Trophoblast cell (in vitro differentiated cells and primary cell): ENCODE measurements around the gene FKTN. TPM values are rescaled to one million over a fixed set of nuclear protein-coding genes. Genes with fewer than 3 reads are reported as not detected.
A peak's percentile ranks its signal among the peaks of the same experiment; 100 is the strongest.

Experiments used
- DNase-seq, 2 donors: peaks; one replicate each; pipeline ENCODE4 v3.0.0-alpha.2; 2016
- H2AFZ ChIP-seq: 2 replicates; pipeline ENCODE4 v1.6.1; 2013; ENCODE audit warnings: low read length, moderate library complexity, mild to moderate bottlenecking; ENCODE audit not compliant: insufficient read depth, poor library complexity
- H2AK5ac ChIP-seq: 2 replicates; pipeline ENCODE4 v1.6.1; 2013; ENCODE audit warnings: mild to moderate bottlenecking, low read length
- H2BK120ac ChIP-seq: 2 replicates; pipeline ENCODE4 v1.6.1; 2013; ENCODE audit warnings: low read length, mild to moderate bottlenecking, moderate library complexity; ENCODE audit not compliant: insufficient read depth, poor library complexity
- H2BK12ac ChIP-seq: 2 replicates; pipeline ENCODE4 v1.6.1; 2013; ENCODE audit warnings: mild to moderate bottlenecking, low read length, moderate library complexity
- H2BK5ac ChIP-seq: 2 replicates; pipeline ENCODE4 v1.6.1; 2013; ENCODE audit warnings: low read length, low read depth, moderate library complexity, mild to moderate bottlenecking; ENCODE audit not compliant: poor library complexity
- H3K14ac ChIP-seq: 2 replicates; pipeline ENCODE4 v1.6.1; 2013; ENCODE audit warnings: mild to moderate bottlenecking, low read length
- H3K18ac ChIP-seq: 2 replicates; pipeline ENCODE4 v1.6.1; 2013; ENCODE audit warnings: mild to moderate bottlenecking, low read length
- H3K23ac ChIP-seq: 2 replicates; pipeline ENCODE4 v1.6.1; 2013; ENCODE audit warnings: low read length
- H3K27ac ChIP-seq: 2 replicates; pipeline ENCODE4 v1.5.1; 2013; ENCODE audit warnings: low read depth, mild to moderate bottlenecking, inconsistent platforms, low read length, moderate library complexity
- H3K27me3 ChIP-seq: 2 replicates; pipeline ENCODE4 v1.6.1; 2013; ENCODE audit warnings: inconsistent platforms, mild to moderate bottlenecking, low read length, moderate library complexity; ENCODE audit not compliant: insufficient read depth
- H3K36me3 ChIP-seq, 2 experiments: 1 replicate in 1 of 2; 2 replicates in 1 of 2; pipeline ENCODE4 v1.6.1; 2013; ENCODE audit warnings: low read length in 2 of 2, mild to moderate bottlenecking in 2 of 2, moderate library complexity in 1 of 2; ENCODE audit not compliant: insufficient read depth in 2 of 2, control insufficient read depth in 1 of 2
- H3K4ac ChIP-seq: 2 replicates; pipeline ENCODE4 v1.6.1; 2013; ENCODE audit warnings: low read depth, mild to moderate bottlenecking, low read length, moderate library complexity
- H3K4me1 ChIP-seq, 2 experiments: 1 replicate in 1 of 2; 2 replicates in 1 of 2; pipeline ENCODE4 v1.6.1; 2013; ENCODE audit warnings: low read length in 2 of 2, mild to moderate bottlenecking in 2 of 2, moderate library complexity in 1 of 2; ENCODE audit not compliant: insufficient read depth in 2 of 2, control insufficient read depth in 1 of 2
- H3K4me2 ChIP-seq: 2 replicates; pipeline ENCODE4 v1.6.1; 2013; ENCODE audit warnings: inconsistent platforms, mild to moderate bottlenecking, low read length, moderate library complexity
- H3K4me3 ChIP-seq: 2 replicates; pipeline ENCODE4 v1.5.1; 2013; ENCODE audit warnings: mild to moderate bottlenecking, low read depth, low read length, inconsistent platforms
- H3K79me1 ChIP-seq: one replicate; pipeline ENCODE4 v1.6.1; 2013; ENCODE audit warnings: low read length
- H3K79me2 ChIP-seq: 2 replicates; pipeline ENCODE4 v1.6.1; 2013; ENCODE audit warnings: low read length, mild to moderate bottlenecking; ENCODE audit not compliant: control insufficient read depth, insufficient read depth, poor library complexity
- H3K9ac ChIP-seq: 2 replicates; pipeline ENCODE4 v1.6.1; 2013; ENCODE audit warnings: mild to moderate bottlenecking, low read length
- H3K9me3 ChIP-seq: 2 replicates; pipeline ENCODE4 v1.6.1; 2013; ENCODE audit warnings: low read depth, mild to moderate bottlenecking, control low read depth, inconsistent platforms, low read length; ENCODE audit not compliant: insufficient read depth
- H4K12ac ChIP-seq: 2 replicates; pipeline ENCODE4 v1.6.1; 2013; ENCODE audit warnings: low read depth, mild to moderate bottlenecking, low read length, moderate library complexity
- H4K8ac ChIP-seq: 2 replicates; pipeline ENCODE4 v1.6.1; 2013; ENCODE audit warnings: low read depth, mild to moderate bottlenecking, low read length, moderate library complexity
- H4K91ac ChIP-seq: one replicate; pipeline ENCODE4 v1.6.1; 2013; ENCODE audit warnings: low read depth, mild to moderate bottlenecking, low read length, moderate library complexity
- WGBS: extraction: QIAGEN DNeasy Blood & Tissue Kit; methylation state at CpG from one replicate; pipeline ENCODE4 v1.1.7; 2013; ENCODE audit warnings: missing lambda C conversion rate; ENCODE audit not compliant: insufficient read length, insufficient coverage; ENCODE audit errors: extremely low coverage; 5-methylcytosine and 5-hydroxymethylcytosine counted together
- polyA plus RNA-seq: library from polyadenylated mRNA; stranded (reverse); fragments of 200-250 nt; gene quantifications from 2 replicates; pipeline ENCODE4 v1.2.3, GENCODE V29; 2013

The FKTN gene
- polyA plus RNA-seq: 8.8 and 10.6 TPM in 2 replicates

DNA sequence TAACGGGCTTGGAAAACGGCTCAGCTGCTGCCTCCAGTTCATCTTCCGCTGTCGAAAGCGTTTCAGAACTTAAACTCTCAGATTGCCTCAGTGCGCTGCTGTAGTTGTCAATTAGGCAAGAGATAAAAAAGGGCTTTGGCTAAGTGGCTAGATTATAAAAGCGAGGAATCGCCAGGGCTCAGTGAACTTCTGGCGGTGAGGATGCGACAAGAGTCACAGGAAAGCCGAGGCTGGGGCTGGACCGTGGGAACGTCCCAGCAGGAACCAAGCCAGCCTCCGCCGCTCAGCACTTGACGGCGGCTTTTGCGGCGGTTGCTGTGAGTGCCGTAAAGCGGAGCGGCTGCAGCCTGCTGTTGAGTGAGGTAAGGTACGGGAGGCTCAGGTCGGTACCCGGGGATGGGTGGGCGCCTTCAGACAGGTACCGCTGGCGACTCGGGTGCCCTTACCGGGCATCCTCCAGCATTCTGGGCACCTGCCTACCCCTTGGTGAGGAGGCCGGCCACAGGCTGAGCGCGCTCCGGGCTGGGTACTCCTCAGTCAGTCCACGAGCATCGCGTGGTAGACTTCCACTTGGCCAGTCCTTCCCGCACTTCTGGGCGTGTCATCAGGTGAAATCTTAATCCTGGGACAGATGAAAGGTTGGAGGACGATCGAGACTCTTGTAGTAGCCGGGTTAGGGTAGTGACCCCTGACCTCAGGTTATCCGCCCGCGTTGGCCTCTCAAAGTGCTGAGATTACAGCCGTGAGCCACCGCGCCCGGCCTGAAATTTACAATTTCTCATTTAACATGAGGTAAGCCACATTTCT, at the start of gene FKTN:
FKTN (plus strand) TSS at position 328 of the 807 bp plus-strand sequence. CDS start 16,902 bp downstream, outside the sequence.
- Histone ChIP-seq H3K4me2 (peak within 1 kb of the TSS; percentile 98), H4K91ac (peak within 1 kb of the TSS; percentile 31), H3K79me2 (no peaks in the 10 kb centered on the region), H3K4me1 (peaks cover 0 to 2% of the 10 kb centered on the region in 2 experiments), H3K27ac (no peak within 1 kb of the TSS), H3K4ac (peak within 1 kb of the TSS; percentile 1), H3K27me3 (no peaks in the 10 kb centered on the region), H3K36me3 (peaks cover 0 to 2% of the 10 kb centered on the region in 2 experiments), H3K23ac (no peak within 1 kb of the TSS), H2BK12ac (no peak within 1 kb of the TSS), H2AK5ac (no peak within 1 kb of the TSS), H4K12ac (peak within 1 kb of the TSS; percentile 75), H3K9ac (peak within 1 kb of the TSS; percentile 64), H3K4me3 (peak within 1 kb of the TSS; percentile 96), H3K9me3 (peaks cover 2% of the 10 kb centered on the region), H2AFZ (peak within 1 kb of the TSS; percentile 57), H3K18ac (no peak within 1 kb of the TSS), H3K79me1 (no peaks in the 10 kb centered on the region), H3K14ac (peak within 1 kb of the TSS; percentile 26), H2BK5ac (no peak within 1 kb of the TSS), H2BK120ac (no peak within 1 kb of the TSS), H4K8ac (peak within 1 kb of the TSS; percentile 89)
- no CpG with 5 or more reads among the region's 49 CpGs for WGBS
- DNase-seq: peak; percentile 87 to 88

DNA sequence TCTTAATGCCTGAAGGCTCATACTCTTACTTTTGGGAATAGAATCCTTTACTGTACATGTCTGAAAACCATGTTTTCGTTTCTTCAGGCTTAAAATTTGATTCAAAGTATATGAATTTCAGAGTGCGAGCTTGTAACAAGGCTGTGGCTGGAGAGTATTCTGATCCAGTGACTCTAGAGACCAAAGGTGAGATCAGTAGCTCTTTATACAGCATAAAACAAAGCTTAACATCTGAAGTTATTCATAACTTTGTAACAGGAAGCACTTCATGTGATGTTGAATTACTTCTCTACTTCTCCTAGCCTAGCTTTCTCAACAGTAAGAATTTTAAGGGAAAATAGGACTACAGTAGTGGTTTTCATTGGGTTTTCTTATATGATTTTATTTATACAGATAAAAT, 49.4 kb upstream of the FKTN start:
- no peaks in the 10 kb centered on the region for H3K9me3 ChIP-seq
- no peak overlapping the region for H3K4me2 ChIP-seq
- no peaks in the 10 kb centered on the region for H3K36me3 ChIP-seq

DNA sequence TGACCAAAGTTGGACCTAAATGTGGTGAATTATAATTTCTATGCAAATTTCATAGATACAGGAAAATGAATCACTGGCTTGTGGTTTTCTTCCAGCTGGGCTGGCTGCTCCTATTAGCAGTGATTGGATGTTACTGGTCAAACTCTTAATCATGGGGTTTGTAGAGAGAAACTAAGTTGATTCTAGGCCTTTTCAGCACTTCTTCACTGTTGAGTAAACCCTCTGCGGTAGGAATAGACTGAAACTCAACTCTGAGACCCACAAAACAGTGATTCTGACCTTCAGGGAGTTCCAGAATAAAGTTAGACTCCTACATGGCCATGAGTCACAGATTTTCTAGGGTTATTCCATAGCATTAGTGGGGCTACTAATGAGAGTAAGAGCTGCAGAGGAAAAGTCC, 47.9 kb upstream of the FKTN start:
- DNase-seq: no peak
- no peak overlapping the region for H3K18ac ChIP-seq
- H2BK120ac ChIP-seq: no peak overlapping the region
- no peak overlapping the region for H3K23ac ChIP-seq
- H3K9me3 ChIP-seq: no peaks in the 10 kb centered on the region
- no peak overlapping the region for H3K4me2 ChIP-seq
- H3K4me3 ChIP-seq: no peak overlapping the region
- H3K27ac ChIP-seq: no peak overlapping the region
- H2AFZ ChIP-seq: no peak overlapping the region
- WGBS: no CpG with 5 or more reads among the region's 1 CpG
- no peak overlapping the region for H4K8ac ChIP-seq
- no peak overlapping the region for H3K9ac ChIP-seq
- no peak overlapping the region for H3K4ac ChIP-seq
- no peaks in the 10 kb centered on the region for H3K4me1 ChIP-seq
- no peak overlapping the region for H4K91ac ChIP-seq
- no peak overlapping the region for H4K12ac ChIP-seq
- H3K79me2 ChIP-seq: no peaks in the 10 kb centered on the region
- H3K27me3 ChIP-seq: no peaks in the 10 kb centered on the region
- no peak overlapping the region for H2AK5ac ChIP-seq
- H3K36me3 ChIP-seq: peaks cover 0 to 1% of the 10 kb centered on the region in 2 experiments
- no peak overlapping the region for H3K14ac ChIP-seq
- no peaks in the 10 kb centered on the region for H3K79me1 ChIP-seq
- no peak overlapping the region for H2BK12ac ChIP-seq
- no peak overlapping the region for H2BK5ac ChIP-seq

More for the DNA sequence above, 49.4 kb upstream of the FKTN start:
- DNase-seq: no peak
- Histone ChIP-seq H2BK5ac (no peak overlapping the region), H3K4ac (no peak overlapping the region), H3K9ac (no peak overlapping the region), H3K27ac (no peak overlapping the region), H3K4me1 (no peaks in the 10 kb centered on the region), H3K23ac (no peak overlapping the region), H2AFZ (no peak overlapping the region), H3K18ac (no peak overlapping the region), H2BK12ac (no peak overlapping the region), H4K12ac (no peak overlapping the region), H2AK5ac (no peak overlapping the region), H4K91ac (no peak overlapping the region), H4K8ac (no peak overlapping the region), H3K79me2 (no peaks in the 10 kb centered on the region), H3K14ac (no peak overlapping the region), H3K27me3 (no peaks in the 10 kb centered on the region), H3K4me3 (no peak overlapping the region), H3K79me1 (no peaks in the 10 kb centered on the region), H2BK120ac (no peak overlapping the region)
- whole genome bisulfite sequencing: no CpG with 5 or more reads among the region's 2 CpGs

DNA sequence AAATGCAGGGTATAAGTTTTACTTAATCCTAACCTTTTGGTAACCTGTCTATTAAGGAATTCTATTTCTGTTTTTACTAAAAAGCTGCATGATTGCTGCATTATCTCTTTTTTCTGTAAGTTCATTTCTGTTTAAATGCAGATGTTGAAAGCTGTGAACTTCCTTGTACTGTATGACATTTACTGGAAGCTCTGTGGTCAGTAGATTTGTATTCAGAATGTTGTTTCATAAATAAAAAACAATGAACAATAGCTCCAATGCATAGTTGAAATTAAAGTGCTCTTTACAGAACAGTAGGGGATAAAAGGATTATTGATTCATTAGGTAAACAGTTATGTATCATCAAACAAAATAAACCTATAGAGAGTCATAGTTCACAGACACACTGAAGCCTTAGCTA, 46.5 kb upstream of the FKTN start:
- DNase-seq: no peak
- H2AK5ac ChIP-seq: no peak overlapping the region
- H4K8ac ChIP-seq: no peak overlapping the region
- no peak overlapping the region for H4K12ac ChIP-seq
- no peak overlapping the region for H2BK12ac ChIP-seq
- H3K4me1 ChIP-seq: no peaks in the 10 kb centered on the region
- peaks cover 0 to 2% of the 10 kb centered on the region in 2 experiments for H3K36me3 ChIP-seq
- no peak overlapping the region for H3K23ac ChIP-seq
- H3K79me1 ChIP-seq: no peaks in the 10 kb centered on the region
- H4K91ac ChIP-seq: no peak overlapping the region
- H2AFZ ChIP-seq: no peak overlapping the region
- no peak overlapping the region for H3K18ac ChIP-seq
- H2BK5ac ChIP-seq: no peak overlapping the region
- H3K9me3 ChIP-seq: no peaks in the 10 kb centered on the region
- H3K14ac ChIP-seq: no peak overlapping the region
- no peaks in the 10 kb centered on the region for H3K79me2 ChIP-seq
- no peak overlapping the region for H3K4me3 ChIP-seq
- no peak overlapping the region for H3K4ac ChIP-seq
- no peaks in the 10 kb centered on the region for H3K27me3 ChIP-seq
- no peak overlapping the region for H3K27ac ChIP-seq
- no peak overlapping the region for H3K9ac ChIP-seq
- no peak overlapping the region for H3K4me2 ChIP-seq
- H2BK120ac ChIP-seq: no peak overlapping the region
